H9 (cell line): Measurements from ENCODE around the gene KDM4F. TPM values are rescaled to one million over a fixed set of nuclear protein-coding genes. Genes with fewer than 3 reads are reported as not detected.
A peak's percentile ranks its signal among the peaks of the same experiment; 100 is the strongest.

Experiments
- DNase-seq: peaks from one replicate; pipeline ENCODE4 v3.0.0-alpha.2; 2017
- H2AFZ ChIP-seq: one replicate; pipeline ENCODE4 v1.6.1; 2013; ENCODE audit warnings: mild to moderate bottlenecking, low read length, control low read depth, moderate library complexity
- H2AK5ac ChIP-seq: 2 replicates; pipeline ENCODE4 v1.6.1; 2013; ENCODE audit warnings: low read length, control low read depth, mixed read lengths; ENCODE audit not compliant: insufficient read length
- H2BK120ac ChIP-seq: one replicate; pipeline ENCODE4 v1.6.1; 2013; ENCODE audit warnings: low read depth, mild to moderate bottlenecking, low read length, control low read depth, inconsistent platforms; ENCODE audit not compliant: poor library complexity, severe bottlenecking
- H2BK12ac ChIP-seq: 2 replicates; pipeline ENCODE4 v1.6.1; 2013; ENCODE audit warnings: low read length, control low read depth, mixed read lengths, low read depth; ENCODE audit not compliant: insufficient read length
- H2BK15ac ChIP-seq: 2 replicates; pipeline ENCODE4 v1.6.1; 2013; ENCODE audit warnings: low read depth, low read length, control low read depth
- H2BK20ac ChIP-seq: one replicate; pipeline ENCODE4 v1.6.1; 2013; ENCODE audit warnings: low read depth, mild to moderate bottlenecking, low read length, control low read depth, inconsistent platforms; ENCODE audit not compliant: poor library complexity, severe bottlenecking
- H2BK5ac ChIP-seq: 2 replicates; pipeline ENCODE4 v1.6.1; 2013; ENCODE audit warnings: low read length, control low read depth, mixed read lengths; ENCODE audit not compliant: insufficient read length
- H3K14ac ChIP-seq: 2 replicates; pipeline ENCODE4 v1.6.1; 2013; ENCODE audit warnings: low read length, control low read depth; ENCODE audit not compliant: insufficient read depth
- H3K18ac ChIP-seq: 2 replicates; pipeline ENCODE4 v1.6.1; 2013; ENCODE audit warnings: low read depth, mild to moderate bottlenecking, mixed read lengths, low read length, control low read depth; ENCODE audit not compliant: insufficient read length
- H3K23ac ChIP-seq: 2 replicates; pipeline ENCODE4 v1.6.1; 2013; ENCODE audit warnings: low read length, control low read depth, mixed read lengths, low read depth; ENCODE audit not compliant: insufficient read length
- H3K23me2 ChIP-seq: 2 replicates; pipeline ENCODE4 v1.6.1; 2013; ENCODE audit warnings: low read depth, mild to moderate bottlenecking, mixed read lengths, low read length, control low read depth; ENCODE audit not compliant: insufficient read length, poor library complexity, severe bottlenecking
- H3K27ac ChIP-seq: 2 replicates; pipeline ENCODE4 v1.5.1; 2013; ENCODE audit warnings: low read length, control low read depth, mixed read lengths, low read depth; ENCODE audit not compliant: insufficient read length
- H3K27me3 ChIP-seq: 2 replicates; pipeline ENCODE4 v1.6.1; 2013; ENCODE audit warnings: low read length, control low read depth, inconsistent platforms; ENCODE audit not compliant: insufficient read depth
- H3K4ac ChIP-seq: 2 replicates; pipeline ENCODE4 v1.6.1; 2013; ENCODE audit warnings: low read depth, mild to moderate bottlenecking, control low read depth, inconsistent platforms, low read length, moderate library complexity
- H3K4me1 ChIP-seq: 2 replicates; pipeline ENCODE4 v1.6.1; 2013; ENCODE audit warnings: low read length, control low read depth, inconsistent platforms; ENCODE audit not compliant: insufficient read depth
- H3K4me2 ChIP-seq: 2 replicates; pipeline ENCODE4 v1.6.1; 2013; ENCODE audit warnings: low read length, control low read depth, mixed read lengths; ENCODE audit not compliant: insufficient read length, insufficient read depth
- H3K56ac ChIP-seq: 2 replicates; pipeline ENCODE4 v1.6.1; 2013; ENCODE audit warnings: low read depth, mild to moderate bottlenecking, mixed read lengths, low read length, control low read depth; ENCODE audit not compliant: insufficient read length
- H3K79me1 ChIP-seq: 2 replicates; pipeline ENCODE4 v1.6.1; 2013; ENCODE audit warnings: low read depth, mild to moderate bottlenecking, moderate library complexity, low read length, control low read depth, inconsistent platforms; ENCODE audit not compliant: insufficient read depth, poor library complexity, severe bottlenecking
- H3K79me2 ChIP-seq: 2 replicates; pipeline ENCODE4 v1.6.1; 2013; ENCODE audit warnings: low read length, control low read depth, inconsistent platforms; ENCODE audit not compliant: insufficient read depth
- H3K9ac ChIP-seq: 2 replicates; pipeline ENCODE4 v1.6.1; 2013; ENCODE audit warnings: low read length, control low read depth, mixed read lengths; ENCODE audit not compliant: insufficient read length; ENCODE audit errors: extremely low read depth
- H3K9me3 ChIP-seq: one replicate; pipeline ENCODE4 v1.6.1; 2013; ENCODE audit warnings: low read depth, low read length, inconsistent platforms; ENCODE audit not compliant: control insufficient read depth
- H3T11ph ChIP-seq: one replicate; pipeline ENCODE4 v1.6.1; 2013; ENCODE audit warnings: mild to moderate bottlenecking, low read length, control low read depth, inconsistent platforms
- H4K20me1 ChIP-seq: one replicate; pipeline ENCODE4 v1.6.1; 2013; ENCODE audit not compliant: control insufficient read depth, insufficient read length, insufficient read depth
- H4K5ac ChIP-seq: 2 replicates; pipeline ENCODE4 v1.6.1; 2013; ENCODE audit warnings: low read depth, mild to moderate bottlenecking, mixed read lengths, low read length, control low read depth; ENCODE audit not compliant: insufficient read length
- H4K8ac ChIP-seq: replicated peaks from 2 replicates; pipeline ENCODE4 v1.6.1; 2013; ENCODE audit warnings: low read length, control low read depth, mixed read lengths, low read depth; ENCODE audit not compliant: insufficient read length
- H4K91ac ChIP-seq: 2 replicates; pipeline ENCODE4 v1.6.1; 2013; ENCODE audit warnings: low read depth, mild to moderate bottlenecking, moderate library complexity, mixed read lengths, low read length, control low read depth; ENCODE audit not compliant: insufficient read length
- H3K27ac Mint-ChIP-seq, 3 experiments: 2 replicates in 2 of 3; 3 replicates in 1 of 3; pipeline ENCODE4 v1.8.0; 2020 to 2021; ENCODE audit warnings: mixed read lengths in 3 of 3, mild to moderate bottlenecking in 1 of 3, moderate library complexity in 1 of 3
- H3K27me3 Mint-ChIP-seq: 2 replicates; pipeline ENCODE4 v1.8.0; 2021; ENCODE audit warnings: low read depth, mild to moderate bottlenecking, moderate library complexity, mixed read lengths
- H3K36me3 Mint-ChIP-seq, 3 experiments: 2 replicates in 2 of 3; 3 replicates in 1 of 3; pipeline ENCODE4 v1.8.0; 2020 to 2021; ENCODE audit warnings: low read depth in 3 of 3, mixed read lengths in 3 of 3; ENCODE audit not compliant: insufficient read depth in 1 of 3
- H3K4me1 Mint-ChIP-seq, 2 experiments: 2 replicates each; pipeline ENCODE4 v1.8.0; 2020; ENCODE audit warnings: mixed read lengths in 2 of 2
- H3K4me3 Mint-ChIP-seq, 2 experiments: 2 replicates in 1 of 2; 3 replicates in 1 of 2; pipeline ENCODE4 v1.8.0; 2020 to 2021; ENCODE audit warnings: mild to moderate bottlenecking in 2 of 2, mixed read lengths in 2 of 2, moderate library complexity in 1 of 2
- H3K9me3 Mint-ChIP-seq, 2 experiments: 2 replicates in 1 of 2; 3 replicates in 1 of 2; pipeline ENCODE4 v1.8.0; 2020; ENCODE audit warnings: mild to moderate bottlenecking in 2 of 2, mixed read lengths in 2 of 2, moderate library complexity in 1 of 2
- WGBS: extraction: QIAGEN DNeasy Blood & Tissue Kit; methylation state at CpG from one replicate; pipeline ENCODE4 v1.1.7; 2013; ENCODE audit warnings: missing lambda C conversion rate, low lambda C conversion rate, mixed read lengths; ENCODE audit not compliant: insufficient read length; ENCODE audit errors: extremely low coverage; 5-methylcytosine and 5-hydroxymethylcytosine counted together
- total RNA-seq: library from RNA; stranded (reverse); gene quantifications from 2 replicates; pipeline ENCODE4 v1.2.1, GENCODE V29; 2021
- TF ChIP-seq, protein P1 (sequence below): fragments of 200-600 bp; sonication (generic); conservative IDR thresholded peaks from 3 replicates; pipeline ENCODE4 v1.8.0; 2021; ENCODE audit warnings: antibody characterized with exemption, mild to moderate bottlenecking

Gene KDM4F
- total RNA-seq, 1 experiment from 2014 or later, result not detected

DNA sequence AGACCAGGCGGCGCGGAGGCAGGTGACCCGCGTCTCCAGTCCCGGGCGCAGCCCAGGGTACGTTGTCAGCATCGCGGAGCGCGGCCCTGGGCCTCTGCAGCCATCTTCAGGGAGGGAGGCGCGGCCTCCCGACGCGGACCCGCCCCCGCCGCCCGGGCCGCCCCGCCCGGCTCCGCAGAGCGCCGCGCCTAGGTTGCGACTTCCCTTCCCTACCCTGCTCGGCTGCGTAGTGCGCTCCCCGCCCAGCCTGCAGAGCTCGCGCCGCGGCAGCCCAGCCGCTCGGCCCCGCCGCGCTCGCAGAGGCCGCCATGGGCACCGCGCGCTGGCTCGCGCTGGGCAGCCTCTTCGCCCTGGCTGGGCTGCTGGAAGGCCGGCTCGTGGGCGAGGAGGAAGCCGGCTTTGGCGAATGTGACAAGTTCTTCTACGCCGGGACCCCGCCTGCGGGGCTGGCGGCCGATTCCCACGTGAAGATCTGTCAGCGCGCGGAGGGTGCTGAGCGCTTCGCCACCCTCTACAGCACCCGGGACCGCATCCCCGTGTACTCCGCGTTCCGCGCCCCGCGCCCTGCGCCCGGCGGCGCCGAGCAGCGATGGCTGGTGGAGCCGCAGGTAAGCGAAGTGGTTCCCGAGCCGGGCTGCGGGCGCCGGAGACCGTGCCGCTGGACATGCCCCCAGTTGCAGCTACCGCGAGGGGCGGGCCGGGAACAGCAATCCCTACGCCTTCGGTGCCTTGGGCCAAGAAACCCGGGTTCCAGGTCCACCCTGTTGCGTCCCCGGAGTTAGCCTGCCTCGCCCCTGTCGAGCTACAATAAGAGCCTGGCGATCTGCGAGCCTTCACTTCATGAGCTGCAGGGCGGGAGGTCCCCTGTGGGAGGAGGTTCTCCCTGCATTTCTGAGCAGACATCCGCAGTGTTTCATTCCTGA is 40.7 kb downstream of the KDM4F start, which contains the start of gene ENDOD1:
Gene ENDOD1, plus strand, starts transcription at position 227 of the 923 bp plus-strand sequence. Its CDS starts 82 bp downstream, at position 309.
- H4K8ac ChIP-seq, result no peak within 1 kb of the TSS
- no peak within 1 kb of the TSS for H2BK20ac ChIP-seq
- no peaks in the 10 kb centered on the region for H3K79me1 ChIP-seq
- DNase-seq, result peak; percentile 83
- no peak within 1 kb of the TSS for H2AFZ ChIP-seq
- H3K9ac ChIP-seq, result peak within 1 kb of the TSS; percentile 19
- WGBS, result no CpG with 5 or more reads among the region's 106 CpGs
- H3K4me1 ChIP-seq, result peaks cover 4% of the 10 kb centered on the region
- peak within 1 kb of the TSS; percentile 79 for H3K14ac ChIP-seq
- no peak within 1 kb of the TSS for H3K4ac ChIP-seq
- Mint-ChIP-seq H3K4me3 (peak within 1 kb of the TSS; percentile 73 to 90), H3K27me3 (peaks cover 72% of the 10 kb centered on the region), H3K27ac (peak within 1 kb of the TSS in 1 of 3 experiments; percentile 33; a peak in 1 of 7 replicates), H3K36me3 (no peaks in the 10 kb centered on the region; a peak in 1 of 7 replicates), H3K4me1 (peaks cover 24 to 26% of the 10 kb centered on the region in 2 experiments), H3K9me3 (no peaks in the 10 kb centered on the region)
- peak within 1 kb of the TSS; percentile 82 for H3K4me2 ChIP-seq
- no peak within 1 kb of the TSS for H2BK120ac ChIP-seq
- no peak within 1 kb of the TSS for H3K23ac ChIP-seq
- H3K27me3 ChIP-seq, result peaks cover 13% of the 10 kb centered on the region; the same call in 1 of the 2 replicates
- H4K5ac ChIP-seq, result no peak within 1 kb of the TSS
- H3K23me2 ChIP-seq, result peaks cover 8% of the 10 kb centered on the region
- H2BK12ac ChIP-seq, result no peak within 1 kb of the TSS
- H3K27ac ChIP-seq, result no peak within 1 kb of the TSS
- no peak within 1 kb of the TSS for H4K91ac ChIP-seq
- H3K18ac ChIP-seq, result no peak within 1 kb of the TSS
- no peaks in the 10 kb centered on the region for H4K20me1 ChIP-seq
- no peaks in the 10 kb centered on the region for H3K9me3 ChIP-seq
- no peak within 1 kb of the TSS for H2BK5ac ChIP-seq
- no peak within 1 kb of the TSS for H2AK5ac ChIP-seq
- TF ChIP-seq, protein P1, sequence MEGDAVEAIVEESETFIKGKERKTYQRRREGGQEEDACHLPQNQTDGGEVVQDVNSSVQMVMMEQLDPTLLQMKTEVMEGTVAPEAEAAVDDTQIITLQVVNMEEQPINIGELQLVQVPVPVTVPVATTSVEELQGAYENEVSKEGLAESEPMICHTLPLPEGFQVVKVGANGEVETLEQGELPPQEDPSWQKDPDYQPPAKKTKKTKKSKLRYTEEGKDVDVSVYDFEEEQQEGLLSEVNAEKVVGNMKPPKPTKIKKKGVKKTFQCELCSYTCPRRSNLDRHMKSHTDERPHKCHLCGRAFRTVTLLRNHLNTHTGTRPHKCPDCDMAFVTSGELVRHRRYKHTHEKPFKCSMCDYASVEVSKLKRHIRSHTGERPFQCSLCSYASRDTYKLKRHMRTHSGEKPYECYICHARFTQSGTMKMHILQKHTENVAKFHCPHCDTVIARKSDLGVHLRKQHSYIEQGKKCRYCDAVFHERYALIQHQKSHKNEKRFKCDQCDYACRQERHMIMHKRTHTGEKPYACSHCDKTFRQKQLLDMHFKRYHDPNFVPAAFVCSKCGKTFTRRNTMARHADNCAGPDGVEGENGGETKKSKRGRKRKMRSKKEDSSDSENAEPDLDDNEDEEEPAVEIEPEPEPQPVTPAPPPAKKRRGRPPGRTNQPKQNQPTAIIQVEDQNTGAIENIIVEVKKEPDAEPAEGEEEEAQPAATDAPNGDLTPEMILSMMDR, result no peak
- H3T11ph ChIP-seq, result no peak within 1 kb of the TSS
- no peak within 1 kb of the TSS for H3K56ac ChIP-seq
- H3K79me2 ChIP-seq, result no peaks in the 10 kb centered on the region
- H2BK15ac ChIP-seq, result no peak within 1 kb of the TSS
